Liver (tissue), 9 donors: Measurements from ENCODE around the gene LRRC7. TPM values are rescaled to one million over a fixed set of nuclear protein-coding genes. Genes with fewer than 3 reads are reported as not detected.

Experiments used
- DNase-seq: peaks from one replicate; pipeline ENCODE4 v3.0.0-alpha.2; 2017; ENCODE audit warnings: low spot score
- H3K27ac ChIP-seq, 2 donors: one replicate each; pipeline ENCODE4 v1.7.0; 2013; ENCODE audit warnings: inconsistent platforms in 2 of 2, low read length in 2 of 2, control low read depth in 1 of 2, low read depth in 1 of 2, mild to moderate bottlenecking in 1 of 2
- H3K27me3 ChIP-seq, 4 donors: one replicate each; pipeline versions ENCODE4 v1.6.1 to v1.7.0; 2013; ENCODE audit warnings: low read length in 3 of 4, inconsistent platforms in 1 of 4, mild to moderate bottlenecking in 1 of 4, moderate library complexity in 1 of 4; ENCODE audit not compliant: control insufficient read depth in 4 of 4, insufficient read depth in 4 of 4
- H3K36me3 ChIP-seq, 4 donors: one replicate each; pipeline versions ENCODE4 v1.6.1 to v1.7.0; 2013; ENCODE audit warnings: low read length in 3 of 4, mild to moderate bottlenecking in 3 of 4, low read depth in 1 of 4, moderate library complexity in 1 of 4; ENCODE audit not compliant: control insufficient read depth in 4 of 4, insufficient read depth in 3 of 4
- H3K4me1 ChIP-seq, 4 donors: one replicate each; pipeline versions ENCODE4 v1.6.1 to v1.7.0; 2013; ENCODE audit warnings: low read length in 3 of 4, mild to moderate bottlenecking in 3 of 4, moderate library complexity in 1 of 4; ENCODE audit not compliant: control insufficient read depth in 4 of 4, insufficient read depth in 4 of 4
- H3K4me3 ChIP-seq, 3 donors: one replicate each; pipeline versions ENCODE4 v1.6.1 to v1.7.0; 2013; ENCODE audit warnings: low read length in 3 of 3, control low read depth in 1 of 3, low read depth in 1 of 3, mild to moderate bottlenecking in 1 of 3
- H3K9ac ChIP-seq, 2 donors: one replicate each; pipeline ENCODE4 v1.7.0; 2013; ENCODE audit warnings: low read length in 2 of 2, mild to moderate bottlenecking in 2 of 2, moderate library complexity in 2 of 2, control low read depth in 1 of 2, low read depth in 1 of 2
- H3K9me3 ChIP-seq, 4 donors: one replicate each; pipeline versions ENCODE4 v1.6.1 to v1.7.0; 2013; ENCODE audit warnings: low read length in 3 of 4; ENCODE audit not compliant: control insufficient read depth in 4 of 4
- ATF3 ChIP-seq: IDR thresholded peaks from 2 replicates; pipeline ENCODE4 v1.6.1; 2016; ENCODE audit warnings: antibody characterized with exemption
- CTCF ChIP-seq: fragments of 150-350 bp; IDR thresholded peaks from 2 replicates; pipeline ENCODE4 v1.5.1; 2017; ENCODE audit warnings: improper control_type of control experiment, low read depth, low read length; ENCODE audit not compliant: missing input control
- FOXA1 ChIP-seq: IDR thresholded peaks from 2 replicates; pipeline ENCODE4 v1.6.1; 2016; ENCODE audit warnings: antibody characterized with exemption
- FOXA2 ChIP-seq: IDR thresholded peaks from 2 replicates; pipeline ENCODE4 v1.6.1; 2016; ENCODE audit warnings: antibody characterized with exemption
- GABPA ChIP-seq, 2 donors: IDR thresholded peaks in 1 of 2; conservative IDR thresholded peaks in 1 of 2; 2 replicates each; pipeline ENCODE4 v1.6.1; 2016; ENCODE audit warnings: antibody characterized with exemption in 2 of 2, mild to moderate bottlenecking in 1 of 2, moderate library complexity in 1 of 2
- HNF4A ChIP-seq, 2 donors: conservative IDR thresholded peaks; 2 replicates each; pipeline ENCODE4 v1.6.1; 2016; ENCODE audit warnings: antibody characterized with exemption in 2 of 2, mild to moderate bottlenecking in 2 of 2
- HNF4G ChIP-seq: IDR thresholded peaks from 2 replicates; pipeline ENCODE4 v1.6.1; 2016; ENCODE audit warnings: antibody characterized with exemption
- JUND ChIP-seq, 2 donors: IDR thresholded peaks; 2 replicates each; pipeline ENCODE4 v1.6.1; 2016; ENCODE audit warnings: antibody characterized with exemption in 2 of 2
- MAX ChIP-seq: IDR thresholded peaks from 2 replicates; pipeline ENCODE4 v1.6.1; 2016; ENCODE audit warnings: antibody characterized with exemption
- NR2F2 ChIP-seq: IDR thresholded peaks from 2 replicates; pipeline ENCODE4 v1.6.1; 2016; ENCODE audit warnings: antibody characterized with exemption
- RAD21 ChIP-seq, 2 donors: IDR thresholded peaks; 2 replicates each; pipeline ENCODE4 v1.6.1; 2016; ENCODE audit warnings: antibody characterized with exemption in 2 of 2, mild to moderate bottlenecking in 2 of 2
- REST ChIP-seq: IDR thresholded peaks from 2 replicates; pipeline ENCODE4 v1.6.1; 2016; ENCODE audit warnings: antibody characterized with exemption, mild to moderate bottlenecking
- RXRA ChIP-seq, 2 donors: IDR thresholded peaks; 2 replicates each; pipeline ENCODE4 v1.6.1; 2017 to 2018; ENCODE audit warnings: antibody characterized with exemption in 2 of 2, mild to moderate bottlenecking in 1 of 2
- SP1 ChIP-seq: IDR thresholded peaks from 2 replicates; pipeline ENCODE4 v1.6.1; 2018; ENCODE audit warnings: antibody characterized with exemption, mild to moderate bottlenecking
- TAF1 ChIP-seq: conservative IDR thresholded peaks from 2 replicates; pipeline ENCODE4 v1.6.1; 2016; ENCODE audit warnings: antibody characterized with exemption, mild to moderate bottlenecking
- YY1 ChIP-seq: IDR thresholded peaks from 2 replicates; pipeline ENCODE4 v1.6.1; 2016; ENCODE audit warnings: antibody characterized with exemption, mild to moderate bottlenecking
- ZBTB33 ChIP-seq: IDR thresholded peaks from 2 replicates; pipeline ENCODE4 v1.6.1; 2016; ENCODE audit warnings: antibody characterized with exemption
- WGBS: extraction: QIAGEN DNeasy Blood & Tissue Kit; methylation state at CpG from one replicate; pipeline ENCODE4 v1.1.7; 2013; 5-methylcytosine and 5-hydroxymethylcytosine counted together
- polyA plus RNA-seq, 2 donors: library from polyadenylated mRNA; stranded (reverse) in 1 of 2; unstranded in 1 of 2; fragments of 200-250 nt in 1 of 2; fragments of >200 nt in 1 of 2; fragmentation: Nextera tagmentation in 1 of 2; extraction: Ambion mirVana in 1 of 2; gene quantifications; one replicate each; pipeline versions ENCODE4 v1.2.1 to v1.2.3, GENCODE V29; 2013 to 2015
- total RNA-seq, 2 donors: library from RNA; depleted of rRNA; stranded (reverse); fragments of >200 nt; gene quantifications; one replicate each; pipeline ENCODE4 v1.2.3, GENCODE V29; 2014
- donor health status: healthy.
- donor health status: healthy.
- donor health status: healthy.
- donor health status: healthy.
- donor health status: healthy.

LRRC7 gene
- total and polyA plus RNA-seq, 4 donors, result 0.08 to 1.1 (median 0.67) TPM

- H3K27ac ChIP-seq, result no peak overlapping the region
- TF ChIP-seq REST, result no peak
- TF ChIP-seq HNF4G, result no peak
- TF ChIP-seq RAD21 (IDR thresholded peaks at IDR 0.05), result no peak
- no peak for TF ChIP-seq NR2F2
- TF ChIP-seq YY1, result no peak
- no peak for TF ChIP-seq JUND (IDR thresholded peaks at IDR 0.05)
- no peak for TF ChIP-seq HNF4A (conservative IDR thresholded peaks at IDR 0.05)
- TF ChIP-seq MAX, result no peak
- no peak for TF ChIP-seq ATF3
- TF ChIP-seq RXRA (IDR thresholded peaks at IDR 0.05), result no peak
- no peak for TF ChIP-seq SP1
- TF ChIP-seq CTCF, result no peak
- TF ChIP-seq TAF1, result no peak
- no peak for TF ChIP-seq GABPA (IDR thresholded peaks at IDR 0.05 in 1 of 2, conservative IDR thresholded peaks at IDR 0.05 in 1 of 2)
- TF ChIP-seq ZBTB33, result no peak
- no peak for DNase-seq
Observed at GRCh38 chr1:70117046-70117445, 549.3 kb downstream of the LRRC7 start.

GRCh38 chr1:70134148-70134547, 566.4 kb downstream of the LRRC7 start:
- DNase-seq, result no peak
- Histone ChIP-seq H3K4me1 (peaks cover 0 to 8% (median 5%) of the 10 kb centered on the region in 4 donors), H3K27me3 (peaks cover 0 to 2% (median 0%) of the 10 kb centered on the region in 4 donors), H3K36me3 (no peaks in the 10 kb centered on the region), H3K27ac (no peak overlapping the region), H3K9me3 (no peaks in the 10 kb centered on the region), H3K9ac (no peak overlapping the region), H3K4me3 (no peak overlapping the region)
- WGBS, result 71% methylated on average over 3 of the region's 3 CpGs
- TF ChIP-seq REST (no peak), HNF4A (conservative IDR thresholded peaks at IDR 0.05) (no peak), RXRA (IDR thresholded peaks at IDR 0.05) (no peak), GABPA (IDR thresholded peaks at IDR 0.05 in 1 of 2, conservative IDR thresholded peaks at IDR 0.05 in 1 of 2) (no peak), JUND (IDR thresholded peaks at IDR 0.05) (no peak), CTCF (no peak), FOXA1 (no peak), ATF3 (no peak), MAX (no peak), SP1 (no peak), HNF4G (no peak), FOXA2 (no peak)

More at GRCh38 chr1:70117046-70117445, 549.3 kb downstream of the LRRC7 start:
- Histone ChIP-seq H3K9ac (no peak overlapping the region), H3K9me3 (no peaks in the 10 kb centered on the region), H3K36me3 (no peaks in the 10 kb centered on the region), H3K27me3 (peaks cover 0 to 2% (median 0%) of the 10 kb centered on the region in 4 donors), H3K4me3 (no peak overlapping the region), H3K4me1 (no peaks in the 10 kb centered on the region)
